CD4-positive, alpha-beta memory T cell (primary cell): Measurements from ENCODE around the gene PER2. TPM values are rescaled to one million over a fixed set of nuclear protein-coding genes. Genes with fewer than 3 reads are reported as not detected.
A peak's percentile ranks its signal among the peaks of the same experiment; 100 is the strongest.
"Not testable (repeated sequence)": the region's sequence is repeated elsewhere in the genome, so short reads cannot be mapped to it uniquely, and the experiment has no call there.

Experiments used
- CTCF ChIA-PET: fragments of 350-600 bp; sonication (Branson Sonifier 250); formaldehyde crosslinking; loops from one replicate; lab custom pipeline; 2021; ENCODE audit warnings: inconsistent platforms; ENCODE audit not compliant: partially characterized antibody; lab: Charles Lee
- POLR2A ChIA-PET: fragments of 350-600 bp; sonication (Branson Sonifier 250); formaldehyde crosslinking; loops from one replicate; lab custom pipeline; 2021; ENCODE audit not compliant: partially characterized antibody; lab: Charles Lee
- DNase-seq, 5 donors: peaks; one replicate each; pipeline versions ENCODE4 v3.0.0 to v3.0.0-alpha.2; 2020 to 2022; ENCODE audit warnings: mixed read lengths in 1 of 5
- H3K27ac ChIP-seq: one replicate; pipeline ENCODE4 v1.7.0; 2013; ENCODE audit warnings: low read depth, low read length
- H3K27me3 ChIP-seq: 2 replicates; pipeline ENCODE4 v1.7.0; 2013; ENCODE audit warnings: mild to moderate bottlenecking, low read length, moderate library complexity; ENCODE audit not compliant: insufficient read depth
- H3K36me3 ChIP-seq: 2 replicates; pipeline ENCODE4 v1.7.0; 2013; ENCODE audit warnings: mild to moderate bottlenecking, low read length, moderate library complexity; ENCODE audit not compliant: insufficient read depth
- H3K4me1 ChIP-seq: 2 replicates; pipeline ENCODE4 v1.7.0; 2013; ENCODE audit warnings: mild to moderate bottlenecking, low read length, moderate library complexity; ENCODE audit not compliant: insufficient read depth
- H3K4me3 ChIP-seq, 2 donors: one replicate each; pipeline ENCODE4 v1.7.0; 2013; ENCODE audit warnings: low read length in 2 of 2, mild to moderate bottlenecking in 1 of 2
- H3K9me3 ChIP-seq, 2 donors: one replicate each; pipeline ENCODE4 v1.7.0; 2013; ENCODE audit warnings: low read length in 2 of 2, control low read depth in 1 of 2; ENCODE audit not compliant: control insufficient read depth in 1 of 2
- H3K27ac Mint-ChIP-seq, 7 donors: one replicate each; pipeline ENCODE4 v1.8.0; 2020 to 2021; ENCODE audit warnings: mixed read lengths in 7 of 7, mild to moderate bottlenecking in 6 of 7, inconsistent platforms in 3 of 7, moderate library complexity in 3 of 7
- H3K27me3 Mint-ChIP-seq, 2 donors: one replicate each; pipeline ENCODE4 v1.8.0; 2020 to 2021; ENCODE audit warnings: mixed read lengths in 2 of 2
- H3K36me3 Mint-ChIP-seq, 2 donors: one replicate each; pipeline ENCODE4 v1.8.0; 2020 to 2021; ENCODE audit warnings: mixed read lengths in 2 of 2, inconsistent platforms in 1 of 2, mild to moderate bottlenecking in 1 of 2
- H3K4me1 Mint-ChIP-seq, 4 donors: one replicate each; pipeline ENCODE4 v1.8.0; 2020 to 2021; ENCODE audit warnings: mixed read lengths in 4 of 4, mild to moderate bottlenecking in 1 of 4
- H3K4me3 Mint-ChIP-seq, 8 donors: one replicate each; pipeline ENCODE4 v1.8.0; 2020 to 2021; ENCODE audit warnings: mixed read lengths in 8 of 8, mild to moderate bottlenecking in 7 of 8, moderate library complexity in 6 of 8, inconsistent platforms in 3 of 8
- H3K9me3 Mint-ChIP-seq, 8 donors: one replicate each; pipeline ENCODE4 v1.8.0; 2020 to 2021; ENCODE audit warnings: mixed read lengths in 8 of 8, mild to moderate bottlenecking in 5 of 8, inconsistent platforms in 3 of 8, moderate library complexity in 1 of 8
- intact Hi-C: fragments of 100-400 bp; cut with micrococcal nuclease; formaldehyde crosslinking; loops from one replicate; pipeline ENCODE4 v1.15.1; 2023
- polyA plus RNA-seq, 2 donors: library from polyadenylated mRNA; unstranded; fragments of 300-500 nt; fragmentation: Illumina TruSeq; gene quantifications; one replicate each; pipeline ENCODE4 v1.2.3, GENCODE V29; 2021
- total RNA-seq, 2 experiments: library from RNA; stranded (reverse); gene quantifications; one replicate each; pipeline ENCODE4 v1.2.3, GENCODE V29; 2021

The PER2 gene
- total RNA-seq = 10 to 100 TPM; 11.5 to 13.4 TPM
- 1 to 10 TPM in 1 of 2 donors, under 1 TPM in 1; 0.42 to 5.3 TPM for polyA plus RNA-seq

- no peaks in the 10 kb centered on the region for H3K9me3 Mint-ChIP-seq
- Histone ChIP-seq H3K9me3 (no peaks in the 10 kb centered on the region), H3K27ac (peak within 1 kb of the TSS; percentile 72), H3K27me3 (no peaks in the 10 kb centered on the region), H3K36me3 (no peaks in the 10 kb centered on the region), H3K4me3 (peak within 1 kb of the TSS; percentile 45 to 91), H3K4me1 (peaks cover 35% of the 10 kb centered on the region)
- ChIA-PET POLR2A (interaction anchor here (0.9 to 1.8 kb wide), 6 partner anchors 9 to 226 kb away, joined by 3 to 6 read pairs (median 4); partner anchors contain the start of gene ILKAP), CTCF (interaction anchor here (1.5 to 1.7 kb wide), 2 partner anchors 23 to 133 kb away, joined by 3 read pairs; no protein-coding TSS in a partner anchor)
- DNase-seq = peak; percentile 24 to 69 (median 34)
- peak within 1 kb of the TSS; percentile 85 to 95 (median 92) for H3K4me3 Mint-ChIP-seq
- peaks cover 0 to 3% of the 10 kb centered on the region in 2 donors for H3K36me3 Mint-ChIP-seq
- peaks cover 19 to 61% (median 43%) of the 10 kb centered on the region in 4 donors for H3K4me1 Mint-ChIP-seq
- intact Hi-C loops = loop anchor here (1.0 to 5.0 kb wide), 7 partner anchors 32 to 1203 kb away; partner anchors contain the start of genes ASB1, COPS8, HES6 and ILKAP
- H3K27ac Mint-ChIP-seq = peak within 1 kb of the TSS; percentile 92 to 98 (median 97)
- no peaks in the 10 kb centered on the region for H3K27me3 Mint-ChIP-seq
These were observed at the start of gene PER2 for GRCh38 chr2:238287737-238288649. Gene PER2 (minus strand): TSS chr2:238288610. CDS start chr2:238277936, 10,674 bp downstream.

GRCh38 chr2:238337846-238338245, 49.4 kb upstream of the PER2 start:
- H3K9me3 ChIP-seq = no peaks in the 10 kb centered on the region
- CTCF ChIA-PET = interaction anchor here (0.9 kb wide), 1 partner anchor 74 kb away, joined by 3 read pairs; no protein-coding TSS in a partner anchor
- peaks cover 20% of the 10 kb centered on the region in 2 donors for H3K36me3 Mint-ChIP-seq
- no peak for DNase-seq
- intact Hi-C loops = no loop called here
- no peaks in the 10 kb centered on the region for H3K27me3 ChIP-seq
- H3K27me3 Mint-ChIP-seq = no peaks in the 10 kb centered on the region
- H3K27ac ChIP-seq = no peak overlapping the region
- H3K4me1 ChIP-seq = no peaks in the 10 kb centered on the region
- no peak overlapping the region for H3K4me3 ChIP-seq
- H3K27ac Mint-ChIP-seq = peak overlapping the region in 2 of 7 donors; percentile 17 to 89
- H3K4me1 Mint-ChIP-seq = peaks cover 0 to 5% (median under 1%) of the 10 kb centered on the region in 4 donors
- no peak overlapping the region for H3K4me3 Mint-ChIP-seq
- no peaks in the 10 kb centered on the region for H3K9me3 Mint-ChIP-seq
- H3K36me3 ChIP-seq = no peaks in the 10 kb centered on the region
- POLR2A ChIA-PET = no interaction called here

- Histone ChIP-seq H3K27ac (no peak overlapping the region), H3K36me3 (no peaks in the 10 kb centered on the region), H3K9me3 (no peaks in the 10 kb centered on the region), H3K4me3 (no peak overlapping the region), H3K4me1 (no peaks in the 10 kb centered on the region), H3K27me3 (no peaks in the 10 kb centered on the region)
- Mint-ChIP-seq H3K36me3 (peaks cover 20 to 22% of the 10 kb centered on the region in 2 donors), H3K4me1 (peaks cover 0 to 5% (median under 1%) of the 10 kb centered on the region in 4 donors), H3K4me3 (no peak overlapping the region), H3K27me3 (no peaks in the 10 kb centered on the region), H3K9me3 (no peaks in the 10 kb centered on the region), H3K27ac (peak overlapping the region in 2 of 7 donors; percentile 70 to 76)
- no peak for DNase-seq
- intact Hi-C loops = no loop called here
- CTCF ChIA-PET = no interaction called here
- POLR2A ChIA-PET = no interaction called here
These were observed 48.5 kb upstream of the PER2 start for GRCh38 chr2:238336793-238337444.

GRCh38 chr2:238336151-238336550, 47.7 kb upstream of the PER2 start:
- ChIA-PET CTCF (no interaction called here), POLR2A (no interaction called here)
- Mint-ChIP-seq H3K4me3 (no peak overlapping the region), H3K27me3 (no peaks in the 10 kb centered on the region), H3K4me1 (peaks cover 0 to 5% (median under 1%) of the 10 kb centered on the region in 4 donors), H3K27ac (peak overlapping the region in 2 of 7 donors; percentile 34 to 67), H3K9me3 (no peaks in the 10 kb centered on the region), H3K36me3 (peaks cover 22 to 23% of the 10 kb centered on the region in 2 donors)
- intact Hi-C loops = no loop called here
- H3K4me1 ChIP-seq = no peaks in the 10 kb centered on the region
- no peak overlapping the region for H3K4me3 ChIP-seq
- no peaks in the 10 kb centered on the region for H3K36me3 ChIP-seq
- H3K27me3 ChIP-seq = no peaks in the 10 kb centered on the region
- DNase-seq = no peak
- no peaks in the 10 kb centered on the region for H3K9me3 ChIP-seq
- H3K27ac ChIP-seq = no peak overlapping the region

- H3K36me3 ChIP-seq, POLR2A ChIA-PET, H3K27me3 ChIP-seq, H3K9me3 ChIP-seq, H3K4me1 ChIP-seq, H3K4me3 ChIP-seq, H3K27me3 Mint-ChIP-seq, CTCF ChIA-PET, H3K4me3 Mint-ChIP-seq, H3K27ac ChIP-seq, H3K4me1 Mint-ChIP-seq, DNase-seq, intact Hi-C loops, H3K27ac Mint-ChIP-seq, H3K9me3 Mint-ChIP-seq: not testable (repeated sequence)
- peaks cover 22 to 23% of the 10 kb centered on the region in 2 donors for H3K36me3 Mint-ChIP-seq
These were observed 47.2 kb upstream of the PER2 start for GRCh38 chr2:238335591-238335990.

- no peaks in the 10 kb centered on the region for H3K4me1 ChIP-seq
- no peaks in the 10 kb centered on the region for H3K9me3 Mint-ChIP-seq
- H3K27ac Mint-ChIP-seq = no peak overlapping the region
- no peaks in the 10 kb centered on the region for H3K36me3 ChIP-seq
- H3K9me3 ChIP-seq = no peaks in the 10 kb centered on the region
- intact Hi-C loops = no loop called here
- peaks cover 0 to 5% (median under 1%) of the 10 kb centered on the region in 4 donors for H3K4me1 Mint-ChIP-seq
- H3K27me3 Mint-ChIP-seq = no peaks in the 10 kb centered on the region
- ChIA-PET POLR2A (no interaction called here), CTCF (no interaction called here)
- no peak overlapping the region for H3K27ac ChIP-seq
- peaks cover 22 to 25% of the 10 kb centered on the region in 2 donors for H3K36me3 Mint-ChIP-seq
- no peak overlapping the region for H3K4me3 Mint-ChIP-seq
- H3K27me3 ChIP-seq = no peaks in the 10 kb centered on the region
- no peak for DNase-seq
- H3K4me3 ChIP-seq = no peak overlapping the region
These were observed 46.5 kb upstream of the PER2 start for GRCh38 chr2:238334885-238335284.

- H3K9me3 Mint-ChIP-seq = no peaks in the 10 kb centered on the region
- peaks cover 41 to 46% of the 10 kb centered on the region in 2 donors for H3K36me3 Mint-ChIP-seq
- ChIA-PET POLR2A (no interaction called here), CTCF (no interaction called here)
- H3K4me3 Mint-ChIP-seq = no peak overlapping the region
- Histone ChIP-seq H3K9me3 (no peaks in the 10 kb centered on the region), H3K27me3 (no peaks in the 10 kb centered on the region), H3K4me3 (no peak overlapping the region), H3K27ac (no peak overlapping the region), H3K4me1 (no peaks in the 10 kb centered on the region), H3K36me3 (no peaks in the 10 kb centered on the region)
- intact Hi-C loops = no loop called here
- H3K27me3 Mint-ChIP-seq = no peaks in the 10 kb centered on the region
- DNase-seq = no peak
- H3K4me1 Mint-ChIP-seq = no peaks in the 10 kb centered on the region
- H3K27ac Mint-ChIP-seq = no peak overlapping the region
These were observed 43.5 kb upstream of the PER2 start for GRCh38 chr2:238331916-238332315.
